Measurements from ENCODE around the gene CSNK1D. TPM values are rescaled to one million over a fixed set of nuclear protein-coding genes. Genes with fewer than 3 reads are reported as not detected.

The CSNK1D gene
- total and polyA plus RNA-seq, 3 donors from 2014 or later: 137 to 179 (median 178) TPM

- Histone ChIP-seq H3K27me3 (no peaks in the 10 kb centered on the region), H3K4me1 (peaks cover 40% of the 10 kb centered on the region), H3K9me3 (no peaks in the 10 kb centered on the region), H3K36me3 (ENCODE audit: low read depth, missing control alignments) (no peaks in the 10 kb centered on the region), H3K4me3 (peak within 1 kb of the TSS; percentile 51 to 77), H3K27ac (peak within 1 kb of the TSS; percentile 90 to 94)
- DNase-seq: peak; percentile 57
- WGBS, 2 donors: 2 to 5% methylated on average over 10 to 59 of the region's 105 CpGs
- TF ChIP-seq POLR2A (IDR thresholded peaks at IDR 0.05): no peak
- TF ChIP-seq, protein P1, sequence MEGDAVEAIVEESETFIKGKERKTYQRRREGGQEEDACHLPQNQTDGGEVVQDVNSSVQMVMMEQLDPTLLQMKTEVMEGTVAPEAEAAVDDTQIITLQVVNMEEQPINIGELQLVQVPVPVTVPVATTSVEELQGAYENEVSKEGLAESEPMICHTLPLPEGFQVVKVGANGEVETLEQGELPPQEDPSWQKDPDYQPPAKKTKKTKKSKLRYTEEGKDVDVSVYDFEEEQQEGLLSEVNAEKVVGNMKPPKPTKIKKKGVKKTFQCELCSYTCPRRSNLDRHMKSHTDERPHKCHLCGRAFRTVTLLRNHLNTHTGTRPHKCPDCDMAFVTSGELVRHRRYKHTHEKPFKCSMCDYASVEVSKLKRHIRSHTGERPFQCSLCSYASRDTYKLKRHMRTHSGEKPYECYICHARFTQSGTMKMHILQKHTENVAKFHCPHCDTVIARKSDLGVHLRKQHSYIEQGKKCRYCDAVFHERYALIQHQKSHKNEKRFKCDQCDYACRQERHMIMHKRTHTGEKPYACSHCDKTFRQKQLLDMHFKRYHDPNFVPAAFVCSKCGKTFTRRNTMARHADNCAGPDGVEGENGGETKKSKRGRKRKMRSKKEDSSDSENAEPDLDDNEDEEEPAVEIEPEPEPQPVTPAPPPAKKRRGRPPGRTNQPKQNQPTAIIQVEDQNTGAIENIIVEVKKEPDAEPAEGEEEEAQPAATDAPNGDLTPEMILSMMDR (IDR thresholded peaks at IDR 0.05): no peak
- intact Hi-C loops (cut with DNase I; ENCODE audit: low total_unique reads): no loop called here
Measured at GRCh38 chr17:82228842-82229697, 44.4 kb downstream of the CSNK1D start, which contains the start of gene SLC16A3. Gene SLC16A3, plus strand, starts transcription at chr17:82229042. Its CDS starts 6,967 bp downstream, at chr17:82236009.

- Histone ChIP-seq H3K4me1 (peaks cover 39% of the 10 kb centered on the region), H3K4me3 (peak overlapping the region; percentile 51 to 58), H3K27ac (peak overlapping the region; percentile 83 to 90), H3K36me3 (ENCODE audit: low read depth, missing control alignments) (no peaks in the 10 kb centered on the region), H3K9me3 (no peaks in the 10 kb centered on the region), H3K27me3 (no peaks in the 10 kb centered on the region)
- 29% methylated on average over 52 of the region's 63 CpGs; no CpG with 5 or more reads in 1 of the 2 donors for WGBS, 2 donors
- no peak for DNase-seq
- TF ChIP-seq POLR2A (IDR thresholded peaks at IDR 0.05): no peak
- TF ChIP-seq, protein P1 (IDR thresholded peaks at IDR 0.05): no peak
- intact Hi-C loops (cut with DNase I; ENCODE audit: low total_unique reads): no loop called here
Measured at GRCh38 chr17:82228278-82228841, 45.1 kb downstream of the CSNK1D start.

DNA sequence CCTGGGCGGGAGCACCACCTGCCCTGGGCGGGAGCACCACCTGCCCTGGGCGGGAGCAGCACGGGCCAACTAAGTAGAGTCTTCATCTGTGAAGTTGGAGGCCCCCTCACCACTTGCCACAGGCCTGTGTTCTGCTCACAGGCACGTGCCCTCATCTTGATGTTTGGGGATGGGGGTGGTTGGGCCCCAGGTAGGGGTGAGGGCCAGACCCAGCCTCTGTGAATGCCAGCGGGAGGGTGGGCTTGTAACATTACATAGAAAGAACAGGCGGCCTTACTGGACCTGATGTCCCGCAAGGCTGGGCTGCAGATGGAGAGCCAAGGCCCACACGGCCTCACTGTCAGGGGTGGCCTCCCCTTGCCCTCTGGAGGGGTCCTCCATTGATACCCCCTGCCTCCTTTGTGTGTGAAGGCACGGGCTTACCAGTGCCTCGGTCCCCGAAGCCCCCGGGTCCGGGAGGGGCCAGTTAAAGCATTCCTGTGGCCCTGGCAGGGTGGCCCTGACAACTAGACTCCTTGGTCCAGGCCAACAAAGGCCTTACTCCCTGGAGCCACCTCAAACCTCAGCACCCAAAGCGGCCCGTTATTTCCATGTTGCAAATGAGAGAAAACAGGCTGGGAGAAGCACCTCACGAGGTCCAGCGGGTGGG, 45.7 kb downstream of the CSNK1D start:
- DNase-seq: no peak
- H3K36me3 ChIP-seq (ENCODE audit: low read depth, missing control alignments): no peaks in the 10 kb centered on the region
- no peaks in the 10 kb centered on the region for H3K9me3 ChIP-seq
- WGBS, 2 donors: 43 to 69% methylated on average over 7 to 18 of the region's 18 CpGs
- peak overlapping the region in 1 of 2 donors; percentile 58 for H3K4me3 ChIP-seq
- H3K27me3 ChIP-seq: no peaks in the 10 kb centered on the region
- H3K4me1 ChIP-seq: peaks cover 34% of the 10 kb centered on the region
- TF ChIP-seq, protein P1 (IDR thresholded peaks at IDR 0.05): no peak
- no peak for TF ChIP-seq POLR2A (IDR thresholded peaks at IDR 0.05)
- peak overlapping the region; percentile 83 to 90 for H3K27ac ChIP-seq
- intact Hi-C loops (cut with DNase I; ENCODE audit: low total_unique reads): no loop called here

- Histone ChIP-seq H3K4me3 (no peak overlapping the region), H3K27me3 (no peaks in the 10 kb centered on the region), H3K27ac (no peak overlapping the region), H3K4me1 (peaks cover 26% of the 10 kb centered on the region), H3K36me3 (ENCODE audit: low read depth, missing control alignments) (no peaks in the 10 kb centered on the region), H3K9me3 (no peaks in the 10 kb centered on the region)
- WGBS, 2 donors: 85 to 100% methylated on average over 3 to 13 of the region's 16 CpGs
- intact Hi-C loops (cut with DNase I; ENCODE audit: low total_unique reads): no loop called here
- no peak for TF ChIP-seq POLR2A (IDR thresholded peaks at IDR 0.05)
- TF ChIP-seq, protein P1 (IDR thresholded peaks at IDR 0.05): no peak
- DNase-seq: no peak
Measured at GRCh38 chr17:82226809-82227628, 46.5 kb downstream of the CSNK1D start.

All from testis (tissue), 3 donors.